Activated CD8-positive, alpha-beta memory T cell treated with anti-CD3 and anti-CD28 coated beads for 48 hours (primary cell): Measurements from ENCODE around the gene NTM.
"Not testable (repeated sequence)": the region's sequence is repeated elsewhere in the genome, so short reads cannot be mapped to it uniquely, and the experiment has no call there.

Source experiments
- DNase-seq, 3 experiments: peaks; one replicate each; pipeline ENCODE4 v3.0.0-alpha.2; 2020; ENCODE audit warnings: low read depth in 2 of 3, low spot score in 2 of 3

The NTM gene

DNA sequence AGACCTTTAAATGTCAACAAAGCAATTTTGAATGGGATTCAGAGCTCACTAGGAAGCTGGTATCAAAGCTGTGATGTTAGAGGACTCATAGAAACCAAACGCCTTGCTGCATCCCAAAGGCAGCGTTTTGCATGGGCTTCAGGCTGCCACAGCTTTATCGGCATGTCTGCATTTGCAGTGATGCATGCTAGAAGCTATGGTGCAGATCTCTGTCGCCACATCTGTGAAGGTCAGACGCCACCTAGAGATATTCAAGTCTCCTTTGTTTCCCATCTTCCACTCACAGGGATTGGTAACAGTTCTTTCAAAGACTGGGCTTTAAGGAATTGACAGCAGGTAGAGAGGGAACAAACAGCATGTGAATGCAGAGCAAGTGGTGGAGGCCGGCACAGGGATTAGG lies 47.8 kb downstream of the NTM start:
- no peak for DNase-seq

GRCh38 chr11:131421066-131421855 lies 50.8 kb downstream of the NTM start:
- DNase-seq, result no peak

GRCh38 chr11:131422029-131422428 lies 51.6 kb downstream of the NTM start:
- DNase-seq, result no peak

GRCh38 chr11:131422496-131422895 lies 52.1 kb downstream of the NTM start:
- DNase-seq, result no peak

- DNase-seq, result no peak
Measured at GRCh38 chr11:131423688-131424087, 53.3 kb downstream of the NTM start.

DNA sequence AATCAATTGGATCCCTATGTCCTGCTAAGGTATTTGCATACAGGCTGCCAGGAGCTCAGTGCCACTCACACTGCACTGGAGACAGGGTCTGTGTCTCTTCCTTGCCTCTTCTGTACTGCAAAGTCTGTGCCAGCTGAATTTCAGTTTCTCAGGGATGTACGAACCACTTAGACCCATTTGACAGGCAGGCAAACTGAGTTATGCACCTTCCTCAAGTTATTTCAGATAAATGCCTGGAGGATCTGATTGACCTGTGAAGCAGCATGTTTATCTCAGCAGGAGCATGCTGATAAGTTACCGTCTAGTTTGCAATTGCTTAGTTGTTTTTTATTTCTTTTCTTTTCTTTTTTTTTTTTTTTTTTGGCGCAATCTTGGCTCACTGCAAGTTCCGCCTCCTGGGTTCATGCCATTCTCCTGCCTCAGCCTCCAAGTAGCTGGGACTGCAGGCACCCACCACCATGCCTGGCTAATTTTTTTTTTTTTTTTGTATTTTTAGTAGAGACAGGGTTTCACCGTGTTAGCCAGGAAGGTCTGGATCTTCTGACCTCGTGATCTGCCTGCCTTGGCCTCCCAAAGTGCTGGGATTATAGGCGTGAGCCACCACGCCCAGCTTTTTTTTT lies 54.0 kb downstream of the NTM start:
- not testable (repeated sequence) for DNase-seq

- no peak for DNase-seq
Measured at GRCh38 chr11:131425285-131425684, 54.9 kb downstream of the NTM start.

- DNase-seq, result no peak
Measured at GRCh38 chr11:131428853-131429252, 58.4 kb downstream of the NTM start.

DNA sequence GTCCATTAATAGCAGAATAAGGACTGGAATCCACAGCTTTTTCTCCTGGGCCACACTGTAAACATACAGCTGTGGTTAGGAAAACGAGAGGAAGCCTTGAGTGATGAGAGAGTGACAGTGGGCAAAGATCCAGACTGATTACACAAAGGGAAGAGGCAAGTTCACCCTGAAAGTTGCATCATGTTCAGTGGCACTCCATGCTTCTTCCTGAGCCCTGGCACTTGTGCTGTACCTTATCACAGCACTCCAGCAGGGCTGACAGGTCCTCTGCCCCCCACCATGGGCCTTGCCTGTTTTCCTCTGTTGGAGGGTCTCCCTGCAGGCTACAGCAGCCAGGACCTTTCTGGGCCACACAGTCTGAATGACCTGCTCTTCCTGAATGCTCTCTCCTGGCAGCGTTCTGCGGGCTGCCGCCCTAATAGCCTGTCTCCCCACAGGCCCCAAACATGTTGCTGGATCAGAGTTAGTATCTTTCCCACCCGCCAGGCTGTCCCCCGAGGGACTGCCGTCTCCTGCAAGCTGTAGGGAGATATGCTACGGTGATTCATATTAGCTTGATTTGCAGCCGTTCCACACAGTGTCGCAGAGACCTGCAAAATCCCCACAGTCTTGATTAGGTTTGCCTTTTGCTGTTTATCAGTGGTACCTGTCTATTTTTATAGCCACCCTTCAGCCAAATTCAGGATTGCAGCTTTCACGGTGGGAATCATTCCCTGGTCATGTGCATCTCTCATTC lies 60.2 kb downstream of the NTM start:
- no peak for DNase-seq

DNA sequence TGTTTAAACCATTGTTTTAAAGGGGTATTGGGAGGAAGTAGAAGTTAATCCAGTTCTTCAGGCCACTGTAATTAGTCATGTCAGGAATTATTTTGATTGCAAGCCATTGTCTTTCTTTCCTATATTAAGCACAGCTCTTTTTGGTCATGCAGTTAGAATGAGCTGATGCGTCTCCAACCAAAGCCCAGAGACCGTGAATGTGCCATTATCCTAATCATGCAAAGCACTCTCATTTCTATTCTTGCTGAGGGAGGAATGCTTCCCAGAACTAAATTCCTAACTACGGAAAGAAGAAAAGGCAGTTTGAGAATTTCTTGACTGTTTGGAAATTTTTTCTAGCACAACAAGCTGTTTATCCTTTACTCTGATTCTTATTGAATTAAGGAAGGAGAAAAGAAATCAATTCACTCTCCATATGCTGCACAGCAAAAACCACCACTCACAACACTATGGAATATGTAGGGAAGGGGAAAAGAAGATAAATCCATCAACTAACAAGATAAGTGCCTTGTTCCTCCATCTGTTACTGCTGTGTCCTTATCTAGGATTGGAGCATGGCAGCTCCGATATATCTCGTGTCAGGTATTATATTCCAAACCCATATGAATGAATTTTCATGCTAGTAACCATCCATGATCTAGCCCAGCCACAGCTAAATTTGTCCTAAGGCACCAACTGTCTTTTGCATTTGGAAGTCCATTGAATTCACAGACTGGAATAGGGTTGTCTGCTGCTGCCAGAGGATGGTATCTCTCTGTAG lies 70.8 kb downstream of the NTM start:
- DNase-seq, result no peak

DNA sequence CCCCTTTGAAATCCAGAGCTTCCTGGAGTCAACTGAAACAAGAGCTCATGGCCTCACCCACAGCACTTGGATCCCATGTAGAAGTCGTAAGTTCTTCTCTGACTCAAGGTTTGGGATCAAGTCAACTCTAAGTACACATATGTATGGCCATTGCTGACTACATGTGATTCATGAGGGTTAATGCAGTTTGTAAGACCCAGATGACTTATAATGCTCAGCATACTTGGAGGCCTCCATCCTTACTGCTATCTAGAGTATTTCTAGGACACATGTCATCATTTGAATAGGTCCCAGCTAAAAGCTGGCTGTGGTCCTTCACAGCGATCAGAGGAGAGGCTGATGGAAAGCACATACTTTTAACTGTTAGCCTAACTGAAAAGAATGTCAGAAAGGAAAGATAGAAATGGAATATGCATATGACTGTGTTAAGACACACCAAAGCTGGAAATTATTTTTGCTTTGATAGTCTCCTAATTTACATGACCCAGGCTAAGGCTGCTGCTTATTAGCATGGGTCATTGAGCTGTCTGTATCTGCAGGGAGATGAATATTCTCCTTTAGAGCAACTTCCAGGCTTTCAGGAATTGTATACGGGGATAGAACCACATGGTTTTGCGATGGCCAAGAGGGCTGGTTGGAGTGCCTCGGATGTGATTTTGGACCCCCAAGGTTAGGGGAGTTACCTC lies 76.3 kb downstream of the NTM start:
- no peak for DNase-seq

DNA sequence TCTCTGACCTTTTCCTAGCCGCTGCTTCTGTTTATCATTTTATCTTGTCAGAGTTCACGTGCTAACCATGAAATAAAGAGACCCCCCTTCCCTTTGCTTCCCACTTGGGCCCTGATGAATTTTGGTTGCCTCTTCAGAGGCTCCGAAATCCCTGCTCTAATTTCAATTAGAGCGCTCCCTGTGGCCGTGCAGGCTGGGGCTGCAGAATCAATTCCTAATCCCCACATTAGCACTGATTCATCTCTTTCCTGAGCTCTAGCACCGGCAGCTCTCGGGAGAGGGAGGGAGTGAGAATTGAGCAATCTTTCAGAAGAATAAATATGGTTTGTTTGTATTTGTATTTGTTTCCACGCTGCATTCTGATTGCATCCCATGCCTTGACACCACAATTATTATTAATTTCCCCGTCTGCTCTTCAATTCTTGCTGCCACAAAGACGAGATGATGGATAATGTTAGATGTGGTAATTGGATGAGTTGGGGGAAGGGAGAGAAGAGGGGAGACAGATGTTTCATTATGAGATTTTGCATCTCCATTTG lies 76.9 kb downstream of the NTM start:
- no peak for DNase-seq

DNA sequence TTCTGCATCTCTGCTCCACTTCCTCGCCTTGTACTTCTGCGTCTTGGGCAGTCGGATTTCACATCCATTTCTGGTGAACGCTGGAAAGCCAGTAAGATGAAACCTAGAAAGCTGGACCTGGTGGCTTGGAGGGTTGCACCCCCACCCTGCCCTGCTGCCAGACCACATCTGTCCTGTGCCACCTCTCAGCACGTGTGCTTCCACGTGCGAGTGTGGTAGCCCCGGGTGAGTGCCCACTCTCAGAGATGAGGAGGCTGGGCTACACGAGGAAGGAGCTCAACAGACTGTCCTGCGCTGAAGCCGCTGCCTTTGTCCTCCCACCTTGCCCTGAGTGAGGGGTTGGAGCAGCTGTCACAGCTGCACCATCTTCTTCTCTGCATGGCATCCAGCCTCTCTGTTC lies 77.5 kb downstream of the NTM start:
- no peak for DNase-seq

DNA sequence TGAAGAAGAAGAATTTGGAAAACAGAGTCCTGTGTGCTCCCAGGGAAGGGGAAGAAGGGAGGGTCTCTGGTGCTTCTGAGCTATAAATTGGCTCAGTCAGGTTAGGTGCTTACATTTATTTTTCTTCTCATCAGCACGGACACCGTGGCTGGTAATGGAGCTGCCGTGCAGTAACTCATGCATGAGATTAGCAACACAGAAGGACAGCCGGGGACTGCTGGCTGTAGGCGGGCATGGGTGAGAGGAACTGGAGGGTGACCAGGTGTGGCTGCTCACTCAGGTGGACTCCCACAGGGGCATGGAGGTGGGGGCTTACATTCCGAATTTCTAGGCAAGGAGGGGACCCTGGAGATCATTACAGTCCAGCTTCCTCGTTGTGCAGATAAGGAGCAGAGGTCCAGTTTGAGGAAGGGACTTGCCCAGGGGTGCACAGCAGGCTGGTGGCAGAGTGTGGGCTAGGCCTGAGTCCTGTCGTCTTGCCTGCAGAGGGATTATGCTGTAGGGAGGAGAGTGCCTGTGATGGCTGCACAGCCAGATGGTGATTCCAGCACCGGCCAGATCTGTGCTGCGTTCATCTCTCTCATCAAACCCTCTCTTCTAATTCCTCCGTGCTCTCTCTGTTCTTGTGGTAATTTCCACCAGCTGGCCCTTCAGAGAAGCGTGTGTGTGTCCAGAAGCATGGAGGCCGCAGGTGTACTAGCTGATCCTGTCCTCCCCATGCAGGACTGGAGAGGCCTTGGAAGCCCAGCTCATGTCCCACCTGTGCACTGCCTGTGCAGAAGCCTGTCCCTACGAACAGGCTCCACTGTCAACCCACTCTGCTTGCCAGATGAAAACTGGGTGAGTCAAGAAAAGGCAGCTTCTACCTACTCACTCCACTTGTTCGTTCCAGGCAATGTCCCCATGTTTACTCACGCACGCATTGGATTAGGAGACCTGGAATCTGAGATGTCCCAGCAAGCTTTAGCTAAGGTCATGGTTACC lies 78.9 kb downstream of the NTM start:
- DNase-seq, result no peak

DNA sequence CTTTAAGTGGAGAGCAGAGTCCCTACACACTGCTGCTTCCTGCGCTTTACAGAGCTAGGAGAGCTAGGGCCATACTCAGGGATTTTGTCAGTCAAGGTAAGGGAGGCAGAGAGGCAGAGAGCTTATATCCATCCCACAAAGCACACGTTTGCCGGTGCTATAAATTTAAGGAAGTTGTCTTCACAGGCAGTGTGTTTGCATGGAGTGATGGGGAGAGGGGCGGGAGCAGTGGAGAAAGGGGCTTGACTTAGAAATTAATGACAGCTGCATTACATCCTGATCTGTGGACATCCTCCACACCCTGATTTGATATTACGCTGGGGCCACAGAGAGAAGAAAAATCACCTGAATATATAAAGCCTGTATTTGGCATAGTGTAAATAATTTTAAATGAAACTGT lies 84.1 kb downstream of the NTM start:
- DNase-seq, result no peak

DNA sequence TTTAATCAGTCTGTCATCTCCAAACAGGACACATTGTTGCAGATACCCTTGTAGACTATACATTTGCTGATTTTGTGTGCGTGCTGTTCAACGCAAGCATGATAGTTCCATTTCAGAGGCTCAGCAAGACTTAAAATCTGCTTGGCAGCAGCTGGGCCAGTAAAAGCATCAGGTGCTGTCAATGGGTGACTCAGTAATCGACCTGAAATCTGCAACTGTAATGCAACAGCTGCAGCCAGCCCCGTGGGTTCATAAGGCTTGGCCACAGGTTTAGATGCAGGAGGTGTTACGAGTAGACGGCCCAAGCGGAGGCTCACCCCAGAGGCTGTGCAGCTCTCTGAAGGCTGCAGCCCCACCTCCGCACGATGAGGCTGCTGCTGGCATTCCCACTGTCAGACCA lies 84.6 kb downstream of the NTM start:
- DNase-seq, result no peak

- no peak for DNase-seq
Measured at GRCh38 chr11:131455843-131456704, 85.7 kb downstream of the NTM start.

GRCh38 chr11:131457163-131457562 lies 86.7 kb downstream of the NTM start:
- DNase-seq, result no peak

- DNase-seq, result no peak
Measured at GRCh38 chr11:131458421-131458820, 88.0 kb downstream of the NTM start.
